GM10266 (cell line): Measurements from ENCODE around the gene NTM.

Experiments used
- DNase-seq: peaks from one replicate; pipeline ENCODE4 v3.0.0; 2012; ENCODE audit errors: extremely low spot score
- TF ChIP-seq, protein P1 (sequence below): IDR thresholded peaks from 2 replicates; pipeline ENCODE4 v1.5.1; 2012; ENCODE audit warnings: mild to moderate bottlenecking, low read depth; ENCODE audit not compliant: control insufficient read depth, insufficient read depth; ENCODE audit errors: missing control alignments

The NTM gene

DNA sequence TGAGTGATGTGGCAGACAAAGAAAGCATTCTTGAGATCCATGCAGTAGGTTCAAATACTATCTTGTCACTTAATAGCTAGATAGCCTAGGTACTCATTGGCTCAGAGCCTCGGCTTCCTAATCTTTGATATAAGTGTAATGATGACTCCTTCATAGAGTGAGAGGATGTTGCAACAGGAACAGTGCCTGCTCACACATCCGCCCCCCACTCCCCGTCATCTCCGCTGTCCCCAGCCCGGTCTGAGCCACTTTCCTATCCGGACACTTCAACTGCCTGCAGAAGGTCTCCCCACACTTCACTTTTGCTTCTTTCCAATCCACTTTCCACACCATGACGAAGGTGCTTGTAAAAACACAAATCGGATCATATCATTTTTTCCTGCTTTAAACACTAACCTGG, 128.8 kb downstream of the NTM start:
- TF ChIP-seq, protein P1, sequence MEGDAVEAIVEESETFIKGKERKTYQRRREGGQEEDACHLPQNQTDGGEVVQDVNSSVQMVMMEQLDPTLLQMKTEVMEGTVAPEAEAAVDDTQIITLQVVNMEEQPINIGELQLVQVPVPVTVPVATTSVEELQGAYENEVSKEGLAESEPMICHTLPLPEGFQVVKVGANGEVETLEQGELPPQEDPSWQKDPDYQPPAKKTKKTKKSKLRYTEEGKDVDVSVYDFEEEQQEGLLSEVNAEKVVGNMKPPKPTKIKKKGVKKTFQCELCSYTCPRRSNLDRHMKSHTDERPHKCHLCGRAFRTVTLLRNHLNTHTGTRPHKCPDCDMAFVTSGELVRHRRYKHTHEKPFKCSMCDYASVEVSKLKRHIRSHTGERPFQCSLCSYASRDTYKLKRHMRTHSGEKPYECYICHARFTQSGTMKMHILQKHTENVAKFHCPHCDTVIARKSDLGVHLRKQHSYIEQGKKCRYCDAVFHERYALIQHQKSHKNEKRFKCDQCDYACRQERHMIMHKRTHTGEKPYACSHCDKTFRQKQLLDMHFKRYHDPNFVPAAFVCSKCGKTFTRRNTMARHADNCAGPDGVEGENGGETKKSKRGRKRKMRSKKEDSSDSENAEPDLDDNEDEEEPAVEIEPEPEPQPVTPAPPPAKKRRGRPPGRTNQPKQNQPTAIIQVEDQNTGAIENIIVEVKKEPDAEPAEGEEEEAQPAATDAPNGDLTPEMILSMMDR = no peak

DNA sequence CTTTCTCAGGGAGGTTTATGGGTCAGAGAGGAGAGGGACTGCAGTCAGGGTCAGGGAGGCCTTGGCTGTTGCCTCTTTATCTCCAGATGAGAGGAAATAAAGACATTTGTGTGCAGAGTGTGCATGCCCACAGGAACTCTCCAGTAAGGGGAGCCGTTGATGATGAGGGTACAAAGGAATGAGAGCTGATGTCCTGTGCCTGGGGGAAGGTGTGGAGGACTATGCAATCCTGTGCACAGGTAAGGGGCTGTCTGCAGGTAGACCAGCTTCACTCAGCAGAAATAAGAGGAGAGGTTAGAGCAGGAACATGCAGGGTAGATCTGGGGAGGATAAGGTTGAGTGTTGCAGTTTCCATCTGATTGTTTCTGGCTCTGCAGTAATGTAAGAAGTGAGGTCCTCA, 132.6 kb downstream of the NTM start:
- TF ChIP-seq, protein P1 = no peak
- no peak for DNase-seq

More for the DNA sequence above, 128.8 kb downstream of the NTM start:
- DNase-seq = no peak

DNA sequence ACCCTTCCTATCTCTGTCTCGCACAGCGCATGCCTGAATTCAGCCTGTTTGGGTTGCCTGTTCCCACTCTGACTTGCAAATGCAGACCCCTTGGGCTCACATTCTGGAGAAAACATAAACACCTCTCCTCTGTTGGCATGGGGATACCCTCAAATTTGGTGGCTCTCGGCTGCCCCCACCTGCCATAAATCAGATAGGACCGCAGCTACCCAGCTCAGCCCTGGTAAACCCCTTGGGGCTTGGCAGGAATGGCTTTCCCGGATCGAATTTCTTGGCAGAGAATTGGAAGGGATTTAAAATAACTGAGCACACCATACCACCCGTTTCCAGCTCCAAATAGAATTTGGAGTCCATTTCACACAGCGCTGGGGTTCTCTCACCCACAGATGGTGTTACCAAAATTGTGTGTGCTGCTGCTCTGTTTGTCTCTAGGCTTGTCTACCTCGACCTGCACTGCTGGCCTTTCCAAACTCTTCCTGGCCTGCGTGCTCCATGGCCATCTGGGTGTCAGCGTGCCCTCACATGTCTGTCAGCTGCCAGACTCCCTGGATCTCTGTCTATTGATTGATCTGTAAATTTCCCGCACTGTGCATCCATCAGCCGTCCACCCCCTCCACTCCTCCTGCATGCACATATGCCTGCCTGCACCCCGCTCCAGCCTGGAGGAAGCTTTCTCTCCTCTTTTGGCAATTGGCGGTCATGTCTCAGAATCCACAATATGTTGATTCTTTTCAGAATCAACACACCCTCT, 134.0 kb downstream of the NTM start:
- TF ChIP-seq, protein P1 = no peak
- no peak for DNase-seq

DNA sequence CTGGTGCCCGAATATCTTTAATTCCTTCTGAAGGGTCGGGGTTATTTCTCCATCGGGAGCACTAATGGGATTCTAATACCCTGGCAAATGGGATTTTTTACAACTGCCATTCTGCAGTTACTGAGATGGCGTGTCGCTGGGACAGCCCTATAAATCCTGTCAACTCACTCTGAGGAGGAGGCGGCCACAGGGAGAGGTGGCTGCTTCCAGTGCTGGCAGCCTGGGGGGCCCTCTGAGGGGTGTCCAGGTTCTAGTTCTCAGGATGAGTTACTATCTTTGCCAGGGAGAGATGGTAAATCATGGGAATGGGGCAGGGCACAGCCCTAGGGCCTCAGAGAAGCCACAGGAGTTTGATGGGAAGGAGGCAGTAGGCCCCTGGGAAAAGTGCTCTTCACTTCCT, 135.9 kb downstream of the NTM start:
- TF ChIP-seq, protein P1 = no peak
- no peak for DNase-seq

DNA sequence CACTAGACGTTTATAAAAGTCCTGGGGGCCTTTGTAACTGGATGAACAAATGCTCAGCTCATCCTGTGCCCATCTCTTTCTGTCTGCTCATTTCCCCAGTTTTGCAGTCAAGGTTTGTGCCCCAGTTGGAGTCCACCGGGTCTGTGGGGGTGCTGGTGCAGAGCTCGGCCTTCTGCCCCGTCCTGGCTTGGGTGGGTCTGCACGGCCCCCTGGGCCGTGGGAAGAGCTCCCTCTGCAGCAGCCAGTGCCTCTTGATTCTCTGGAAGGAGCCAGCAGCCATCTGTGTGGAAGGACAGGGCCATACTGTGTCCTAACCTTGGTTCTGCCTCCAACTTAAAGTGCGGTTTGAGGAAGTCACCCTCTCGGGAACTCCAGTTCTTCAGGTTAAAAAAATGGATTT, 140.2 kb downstream of the NTM start:
- DNase-seq = no peak
- TF ChIP-seq, protein P1 = no peak

DNA sequence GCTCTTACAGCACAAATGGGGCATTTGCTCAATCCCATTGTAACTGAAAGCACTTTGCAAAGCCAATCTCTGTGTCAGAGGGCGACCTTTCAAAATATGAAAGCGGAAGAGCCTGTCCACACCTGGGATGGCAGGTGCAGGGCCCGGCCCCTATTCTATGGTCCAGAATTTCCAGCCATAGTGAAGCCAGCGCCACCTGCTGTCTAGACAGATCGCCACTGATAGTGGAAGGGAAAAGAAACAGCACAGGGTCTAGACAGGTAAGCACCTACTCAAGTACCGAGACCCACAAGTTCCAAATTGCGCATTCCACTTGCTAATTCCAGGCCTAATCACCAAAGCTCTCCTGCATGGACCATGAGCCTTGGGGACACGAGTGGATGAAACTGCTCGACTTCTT, 141.4 kb downstream of the NTM start:
- TF ChIP-seq, protein P1 = peak; percentile 58
- DNase-seq = peak; percentile 22

DNA sequence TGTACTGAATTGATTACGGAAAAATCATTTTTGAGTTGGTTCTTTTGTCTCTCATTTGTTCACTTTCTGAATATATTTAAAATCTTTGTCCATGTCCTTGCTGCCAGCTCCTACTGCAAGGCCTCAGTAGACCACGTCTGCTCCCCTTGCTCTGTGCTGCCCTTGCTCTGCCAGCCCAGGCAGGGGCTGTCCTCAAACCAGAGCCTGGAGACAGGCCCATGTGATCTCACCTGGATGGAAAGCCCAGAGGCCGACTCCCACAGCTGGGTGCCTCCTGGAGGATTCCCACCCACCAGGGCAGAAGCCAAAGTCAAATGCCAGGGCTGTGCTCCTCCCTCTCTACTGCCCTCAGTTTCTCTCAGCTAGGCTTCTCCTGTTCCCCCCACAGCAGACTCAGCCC, 141.8 kb downstream of the NTM start:
- DNase-seq = no peak
- TF ChIP-seq, protein P1 = no peak
